ENCODE data around the gene CLEC4C.
"Not testable (repeated sequence)": the region's sequence is repeated elsewhere in the genome, so short reads cannot be mapped to it uniquely, and the experiment has no call there.

The CLEC4C gene

GRCh38 chr12:7747246-7747645 is at the start of gene CLEC4C:
Gene CLEC4C, minus strand, starts transcription at chr12:7747375. Its CDS starts 27 bp downstream, at chr12:7747348.
- H3K4me3 ChIP-seq (ENCODE audit: low read depth, low read length), result no peak within 1 kb of the TSS
- TF ChIP-seq CTCF (IDR thresholded peaks at IDR 0.05; ENCODE audit: low read depth, low read length), result no peak

GRCh38 chr12:7793211-7793610 is 46.0 kb upstream of the CLEC4C start:
- no peak for TF ChIP-seq CTCF (IDR thresholded peaks at IDR 0.05; ENCODE audit: low read depth, low read length)
- H3K4me3 ChIP-seq (ENCODE audit: low read depth, low read length), result no peak overlapping the region

GRCh38 chr12:7788884-7789528 is 41.8 kb upstream of the CLEC4C start, which contains the start of gene NANOG:
Gene NANOG, plus strand, starts transcription at chr12:7789402. Its CDS starts 213 bp downstream, at chr12:7789615.
- not testable (repeated sequence) for H3K4me3 ChIP-seq (ENCODE audit: low read depth, low read length)

- no peak overlapping the region for H3K4me3 ChIP-seq (ENCODE audit: low read depth, low read length)
- TF ChIP-seq CTCF (IDR thresholded peaks at IDR 0.05; ENCODE audit: low read depth, low read length), result no peak
Observed at GRCh38 chr12:7788294-7788660, 41.1 kb upstream of the CLEC4C start.

GRCh38 chr12:7787574-7788293 is 40.6 kb upstream of the CLEC4C start:
- TF ChIP-seq CTCF (IDR thresholded peaks at IDR 0.05; ENCODE audit: low read depth, low read length), result no peak
- H3K4me3 ChIP-seq (ENCODE audit: low read depth, low read length), result no peak overlapping the region

- no peak overlapping the region for H3K4me3 ChIP-seq (ENCODE audit: low read depth, low read length)
- TF ChIP-seq CTCF (IDR thresholded peaks at IDR 0.05; ENCODE audit: low read depth, low read length), result no peak
Observed at GRCh38 chr12:7784701-7785100, 37.5 kb upstream of the CLEC4C start.

GRCh38 chr12:7783433-7783832 is 36.3 kb upstream of the CLEC4C start:
- H3K4me3 ChIP-seq (ENCODE audit: low read depth, low read length), result not testable (repeated sequence)

- no peak overlapping the region for H3K4me3 ChIP-seq (ENCODE audit: low read depth, low read length)
- TF ChIP-seq CTCF (IDR thresholded peaks at IDR 0.05; ENCODE audit: low read depth, low read length), result no peak
Observed at GRCh38 chr12:7782055-7782454, 34.9 kb upstream of the CLEC4C start.

All from WI38 (cell line).